ENCODE measurements around the gene CROCC2. TPM values are rescaled to one million over a fixed set of nuclear protein-coding genes. Genes with fewer than 3 reads are reported as not detected.
A peak's percentile ranks its signal among the peaks of the same experiment; 100 is the strongest.

CROCC2 gene
- total RNA-seq, 1 experiment from 2014 or later = not detected

- no TSS peak for BruUV-seq (replicated peaks)
- Histone ChIP-seq H3K27ac (ENCODE audit: low read depth, low read length) (no peak overlapping the region), H3K9me2 (ENCODE audit: insufficient read depth) (no peaks in the 10 kb centered on the region), H3K36me3 (ENCODE audit: control insufficient read depth in 1 of 2, insufficient read depth in 2 of 2, low read length in 2 of 2) (no peaks in the 10 kb centered on the region), H3K4me1 (ENCODE audit: control insufficient read depth in 1 of 2, insufficient read depth in 2 of 2, low read length in 2 of 2) (peaks cover 34 to 60% of the 10 kb centered on the region in 2 experiments), H3K9me3 (ENCODE audit: control insufficient read depth in 1 of 2, insufficient read depth in 1 of 2, low read depth in 1 of 2, low read length in 2 of 2) (no peaks in the 10 kb centered on the region), H3K27me3 (ENCODE audit: insufficient read depth, low read length) (peaks cover 13% of the 10 kb centered on the region; the same call in 1 of the 2 replicates), H3K4me3 (replicated peaks in 1 of 2; ENCODE audit: low read depth in 1 of 2, low read length in 2 of 2) (no peak overlapping the region), H3K79me2 (ENCODE audit: insufficient read depth, low read length) (no peaks in the 10 kb centered on the region), H2AFZ (ENCODE audit: low read depth, low read length, poor library complexity, severe bottlenecking) (no peak overlapping the region), H4K20me1 (ENCODE audit: insufficient read depth) (no peaks in the 10 kb centered on the region), H3K9ac (ENCODE audit: low read length) (peak overlapping the region; percentile 3; the same call in 1 of the 2 replicates), H3K4me2 (ENCODE audit: low read length) (peak overlapping the region; percentile 75)
- CTCF ChIA-PET = interaction anchor here (1.3 to 2.5 kb wide), 2 partner anchors 17 kb away, joined by 4 to 8 read pairs; no protein-coding TSS in a partner anchor
- intact Hi-C loops (cut with micrococcal nuclease) = no loop called here
- no peak; the same call in 1 of the 2 replicates for ATAC-seq
- DNase-seq (ENCODE audit: low read depth, low spot score) = no peak
- POLR2A ChIA-PET = no interaction called here
- RAD21 ChIA-PET (ENCODE audit: low non-redundant PET in 1 of 2, low total read pairs in 2 of 2, uncharacterized antibody in 2 of 2, unreplicated experiment in 2 of 2) = no interaction called here
- TF ChIP-seq POLR2A (IDR thresholded peaks at IDR 0.05; ENCODE audit: borderline replicate concordance, extremely low read depth, insufficient read depth, insufficient read length) (no peak), TCF7L2 (IDR thresholded peaks at IDR 0.05; ENCODE audit: borderline replicate concordance, extremely low read depth, insufficient read depth, insufficient read length) (no peak), EZH2 (IDR thresholded peaks at IDR 0.05) (no peak), ELF1 (IDR thresholded peaks at IDR 0.05; ENCODE audit: borderline replicate concordance, low read depth) (no peak), POLR2AphosphoS5 (IDR thresholded peaks at IDR 0.05; ENCODE audit: low read depth, low read length) (no peak), SP1 (IDR thresholded peaks at IDR 0.05; ENCODE audit: low read depth) (no peak), EZH2phosphoT487 (IDR thresholded peaks at IDR 0.05; ENCODE audit: borderline replicate concordance) (no peak), ZFX (IDR thresholded peaks at IDR 0.05) (no peak), SRF (IDR thresholded peaks at IDR 0.05; ENCODE audit: low read depth) (no peak), CEBPB (IDR thresholded peaks at IDR 0.05; ENCODE audit: low read depth) (no peak), EGR1 (IDR thresholded peaks at IDR 0.05; ENCODE audit: low read depth) (no peak), JUND (IDR thresholded peaks at IDR 0.05) (no peak), MAX (IDR thresholded peaks at IDR 0.05) (no peak), YY1 (IDR thresholded peaks at IDR 0.05; ENCODE audit: extremely low read depth, insufficient replicate concordance, low read depth, low read length) (no peak), ZBTB33 (IDR thresholded peaks at IDR 0.05; ENCODE audit: extremely low read depth, insufficient replicate concordance, low read length) (no peak), SIN3A (IDR thresholded peaks at IDR 0.05; ENCODE audit: low read depth) (no peak)
- TF ChIP-seq, protein P1, sequence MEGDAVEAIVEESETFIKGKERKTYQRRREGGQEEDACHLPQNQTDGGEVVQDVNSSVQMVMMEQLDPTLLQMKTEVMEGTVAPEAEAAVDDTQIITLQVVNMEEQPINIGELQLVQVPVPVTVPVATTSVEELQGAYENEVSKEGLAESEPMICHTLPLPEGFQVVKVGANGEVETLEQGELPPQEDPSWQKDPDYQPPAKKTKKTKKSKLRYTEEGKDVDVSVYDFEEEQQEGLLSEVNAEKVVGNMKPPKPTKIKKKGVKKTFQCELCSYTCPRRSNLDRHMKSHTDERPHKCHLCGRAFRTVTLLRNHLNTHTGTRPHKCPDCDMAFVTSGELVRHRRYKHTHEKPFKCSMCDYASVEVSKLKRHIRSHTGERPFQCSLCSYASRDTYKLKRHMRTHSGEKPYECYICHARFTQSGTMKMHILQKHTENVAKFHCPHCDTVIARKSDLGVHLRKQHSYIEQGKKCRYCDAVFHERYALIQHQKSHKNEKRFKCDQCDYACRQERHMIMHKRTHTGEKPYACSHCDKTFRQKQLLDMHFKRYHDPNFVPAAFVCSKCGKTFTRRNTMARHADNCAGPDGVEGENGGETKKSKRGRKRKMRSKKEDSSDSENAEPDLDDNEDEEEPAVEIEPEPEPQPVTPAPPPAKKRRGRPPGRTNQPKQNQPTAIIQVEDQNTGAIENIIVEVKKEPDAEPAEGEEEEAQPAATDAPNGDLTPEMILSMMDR (IDR thresholded peaks at IDR 0.05 in 2 of 3, conservative IDR thresholded peaks at IDR 0.05 in 1 of 3; ENCODE audit: borderline replicate concordance in 1 of 3, insufficient read depth in 1 of 3, low read depth in 2 of 3, low read length in 2 of 3) = no peak
- TF ChIP-seq, protein P2, sequence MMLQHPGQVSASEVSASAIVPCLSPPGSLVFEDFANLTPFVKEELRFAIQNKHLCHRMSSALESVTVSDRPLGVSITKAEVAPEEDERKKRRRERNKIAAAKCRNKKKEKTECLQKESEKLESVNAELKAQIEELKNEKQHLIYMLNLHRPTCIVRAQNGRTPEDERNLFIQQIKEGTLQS (IDR thresholded peaks at IDR 0.05) = no peak
These were observed 9.1 kb upstream of the CROCC2 start for GRCh38 chr2:240896871-240897692.
